ENCODE measurements around the gene MICAL3. TPM values are rescaled to one million over a fixed set of nuclear protein-coding genes. Genes with fewer than 3 reads are reported as not detected.

MICAL3 gene
- total RNA-seq, 3 donors from 2014 or later, result 33.9 to 39.6 (median 35.1) TPM

DNA sequence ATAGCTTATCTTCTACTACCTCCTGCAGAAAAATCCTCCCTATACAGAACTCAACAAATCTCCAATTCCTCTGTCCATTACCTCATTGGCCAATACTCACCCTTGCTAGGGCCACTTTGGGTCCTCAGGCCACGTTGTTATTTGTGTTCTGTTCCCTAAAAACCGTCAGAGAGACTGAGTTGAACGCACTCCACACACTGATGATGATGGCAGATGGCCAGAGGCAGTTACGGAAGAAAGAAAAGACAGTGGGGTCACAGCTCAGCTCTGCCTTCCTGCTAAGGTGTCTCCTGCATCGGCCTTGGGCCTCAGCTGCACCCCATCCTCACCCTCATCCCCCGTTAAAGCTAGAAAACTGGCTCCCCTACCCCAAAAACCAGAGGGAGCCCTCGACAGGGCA, 66.2 kb downstream of the MICAL3 start:
- no peak for ATAC-seq
- Mint-ChIP-seq H3K4me3 (no peak overlapping the region), H3K9me3 (no peaks in the 10 kb centered on the region), H3K4me1 (ENCODE audit: low read depth) (peaks cover 11% of the 10 kb centered on the region), H3K36me3 (ENCODE audit: insufficient read depth) (peaks cover 3% of the 10 kb centered on the region), H3K27me3 (ENCODE audit: low read depth) (no peaks in the 10 kb centered on the region)
- DNase-seq, result no peak

DNA sequence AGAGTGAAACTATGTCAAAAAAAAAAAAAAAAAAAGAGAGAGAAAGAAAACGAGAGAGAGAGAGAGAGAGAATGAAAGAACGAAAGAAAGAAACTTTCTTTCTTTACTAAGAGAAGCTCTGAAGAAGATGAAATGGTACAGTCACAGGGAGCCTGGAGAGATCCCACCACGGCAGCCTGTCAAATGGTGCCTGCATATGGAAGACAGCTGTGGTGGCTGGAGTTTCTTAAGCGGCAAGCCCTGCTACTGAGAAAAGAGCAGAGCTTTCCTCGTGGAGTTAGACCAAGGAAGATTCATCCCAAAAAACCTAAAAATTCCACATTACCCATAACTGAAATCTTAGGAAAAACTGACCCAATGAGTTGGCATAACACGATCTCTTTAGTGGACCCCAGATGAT, 66.7 kb downstream of the MICAL3 start:
- Mint-ChIP-seq H3K36me3 (ENCODE audit: insufficient read depth) (peaks cover 3% of the 10 kb centered on the region), H3K4me3 (no peak overlapping the region), H3K9me3 (no peaks in the 10 kb centered on the region), H3K27me3 (ENCODE audit: low read depth) (no peaks in the 10 kb centered on the region), H3K4me1 (ENCODE audit: low read depth) (peaks cover 11% of the 10 kb centered on the region)
- no peak for ATAC-seq
- no peak for DNase-seq

DNA sequence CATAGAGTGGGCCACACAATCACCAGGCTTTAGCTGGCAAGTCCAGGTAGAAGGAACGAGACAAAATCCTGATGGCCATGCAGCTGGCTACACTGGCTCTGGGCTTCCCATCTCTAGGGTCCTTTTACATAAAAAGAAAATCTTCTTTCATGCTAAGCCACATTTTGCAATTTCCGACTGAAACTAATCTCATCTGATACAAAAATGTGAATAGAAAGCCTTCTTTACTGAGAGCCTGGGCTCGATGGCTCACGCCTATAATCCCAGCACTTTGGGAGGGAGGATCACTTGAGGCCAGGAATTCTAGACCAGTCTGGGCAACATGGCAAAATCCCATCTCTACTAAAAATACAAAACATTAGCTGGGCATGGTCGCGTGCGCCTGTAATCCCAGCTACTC, 67.2 kb downstream of the MICAL3 start:
- DNase-seq (no peak), ATAC-seq (no peak)
- no peaks in the 10 kb centered on the region for H3K27me3 Mint-ChIP-seq (ENCODE audit: low read depth)
- no peaks in the 10 kb centered on the region for H3K9me3 Mint-ChIP-seq
- H3K36me3 Mint-ChIP-seq (ENCODE audit: insufficient read depth), result peaks cover 3% of the 10 kb centered on the region
- H3K4me1 Mint-ChIP-seq (ENCODE audit: low read depth), result peaks cover 10% of the 10 kb centered on the region
- no peak overlapping the region for H3K4me3 Mint-ChIP-seq

DNA sequence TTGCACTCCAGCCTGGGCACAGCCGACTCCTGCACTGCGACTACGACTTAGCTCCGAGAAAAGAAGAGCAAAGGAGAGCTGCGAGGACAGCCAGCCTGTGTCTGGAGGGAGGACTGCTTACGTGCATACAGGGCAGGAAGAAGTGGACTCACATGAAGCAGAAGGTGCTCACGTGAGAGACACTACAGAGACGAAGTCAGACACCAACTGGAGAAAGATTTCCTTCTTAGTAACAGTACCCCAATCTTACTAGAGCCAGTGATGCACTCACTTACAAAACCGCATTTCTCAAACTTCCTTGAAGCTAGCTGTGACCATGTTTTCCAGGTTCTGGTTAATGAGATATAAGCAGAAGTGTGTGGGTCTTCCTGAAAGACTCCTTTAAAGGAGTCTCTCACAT, 67.7 kb downstream of the MICAL3 start:
- peaks cover 4% of the 10 kb centered on the region for H3K4me1 Mint-ChIP-seq (ENCODE audit: low read depth)
- H3K36me3 Mint-ChIP-seq (ENCODE audit: insufficient read depth), result no peaks in the 10 kb centered on the region
- no peak for ATAC-seq
- H3K9me3 Mint-ChIP-seq, result no peaks in the 10 kb centered on the region
- no peak overlapping the region for H3K4me3 Mint-ChIP-seq
- no peak for DNase-seq
- no peaks in the 10 kb centered on the region for H3K27me3 Mint-ChIP-seq (ENCODE audit: low read depth)

DNA sequence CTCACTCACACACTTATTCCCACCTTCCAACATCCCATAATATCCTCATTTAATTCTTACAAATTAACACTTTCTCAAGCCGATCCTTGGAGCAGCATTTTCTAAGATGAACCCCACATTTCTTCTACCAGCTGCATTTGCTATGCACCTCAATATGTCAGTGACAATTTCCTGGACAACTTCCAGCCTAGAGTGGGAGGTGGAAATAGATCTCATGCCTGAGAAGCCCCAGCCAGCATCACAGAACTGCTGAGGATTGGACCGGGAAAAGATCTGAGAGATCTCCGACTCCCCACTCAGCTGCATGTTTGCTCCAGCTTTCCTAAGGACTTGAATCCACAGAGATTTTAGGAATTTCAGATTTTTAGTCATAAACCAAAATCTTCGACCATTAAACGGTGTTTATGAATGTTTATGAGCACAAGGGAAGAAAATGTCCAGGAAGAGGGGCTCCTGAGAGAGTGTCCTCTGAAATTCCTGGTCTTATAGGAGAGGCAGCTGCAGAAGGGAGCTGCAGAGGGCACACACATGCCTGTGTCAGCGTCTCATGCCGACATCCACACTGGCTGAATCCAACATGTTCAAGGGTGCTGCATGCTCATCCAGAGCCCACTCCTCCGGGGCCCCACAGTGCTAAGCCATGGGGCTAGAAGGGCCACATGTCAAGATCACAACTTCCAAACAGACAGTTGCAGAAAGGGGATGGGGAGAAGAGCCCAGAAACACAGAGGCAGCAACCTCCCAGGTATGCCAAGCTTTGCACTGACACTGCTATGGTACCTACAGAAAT, 68.6 kb downstream of the MICAL3 start:
- Mint-ChIP-seq H3K4me3 (no peak overlapping the region), H3K9me3 (no peaks in the 10 kb centered on the region), H3K27me3 (ENCODE audit: low read depth) (no peaks in the 10 kb centered on the region), H3K4me1 (ENCODE audit: low read depth) (peaks cover 7% of the 10 kb centered on the region), H3K36me3 (ENCODE audit: insufficient read depth) (no peaks in the 10 kb centered on the region)
- ATAC-seq (no peak), DNase-seq (no peak)

DNA sequence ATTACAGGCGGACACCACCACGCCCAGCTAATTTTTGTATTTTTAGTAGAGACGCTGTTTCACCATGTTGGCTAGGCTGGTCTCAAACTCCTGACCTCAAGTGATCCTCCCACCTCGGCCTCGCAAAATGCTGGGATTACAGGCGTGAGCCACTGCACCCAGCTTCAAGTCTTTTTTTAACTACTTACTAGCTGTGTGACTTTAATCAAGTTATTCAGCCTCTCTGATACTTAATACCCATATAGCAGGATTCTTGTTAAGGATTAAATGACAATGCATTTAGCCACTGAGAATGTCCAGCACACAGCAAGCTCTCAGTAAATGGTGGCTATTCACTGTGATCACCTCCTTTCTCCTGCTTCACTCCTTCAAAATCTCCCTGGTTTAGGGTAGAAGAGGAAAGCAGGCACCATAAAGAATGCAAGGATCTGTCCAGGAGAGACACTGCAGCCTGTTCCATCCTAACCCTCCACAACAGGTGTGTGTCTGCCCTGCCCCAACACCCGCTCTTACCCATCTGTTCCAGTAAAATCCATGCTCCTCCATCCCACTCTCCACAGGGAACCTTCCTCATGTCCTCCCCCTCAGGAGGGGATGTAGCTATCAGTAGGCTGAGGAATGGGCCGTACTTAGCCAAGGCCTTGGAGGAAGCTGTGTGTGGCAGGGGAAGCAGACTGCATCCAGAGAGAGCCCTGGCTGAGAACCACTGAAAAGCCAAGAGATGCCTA, 69.3 kb downstream of the MICAL3 start:
- no peaks in the 10 kb centered on the region for H3K36me3 Mint-ChIP-seq (ENCODE audit: insufficient read depth)
- H3K4me1 Mint-ChIP-seq (ENCODE audit: low read depth), result peaks cover 7% of the 10 kb centered on the region
- no peak for DNase-seq
- ATAC-seq, result no peak
- H3K4me3 Mint-ChIP-seq, result no peak overlapping the region
- H3K9me3 Mint-ChIP-seq, result no peaks in the 10 kb centered on the region
- H3K27me3 Mint-ChIP-seq (ENCODE audit: low read depth), result no peaks in the 10 kb centered on the region

DNA sequence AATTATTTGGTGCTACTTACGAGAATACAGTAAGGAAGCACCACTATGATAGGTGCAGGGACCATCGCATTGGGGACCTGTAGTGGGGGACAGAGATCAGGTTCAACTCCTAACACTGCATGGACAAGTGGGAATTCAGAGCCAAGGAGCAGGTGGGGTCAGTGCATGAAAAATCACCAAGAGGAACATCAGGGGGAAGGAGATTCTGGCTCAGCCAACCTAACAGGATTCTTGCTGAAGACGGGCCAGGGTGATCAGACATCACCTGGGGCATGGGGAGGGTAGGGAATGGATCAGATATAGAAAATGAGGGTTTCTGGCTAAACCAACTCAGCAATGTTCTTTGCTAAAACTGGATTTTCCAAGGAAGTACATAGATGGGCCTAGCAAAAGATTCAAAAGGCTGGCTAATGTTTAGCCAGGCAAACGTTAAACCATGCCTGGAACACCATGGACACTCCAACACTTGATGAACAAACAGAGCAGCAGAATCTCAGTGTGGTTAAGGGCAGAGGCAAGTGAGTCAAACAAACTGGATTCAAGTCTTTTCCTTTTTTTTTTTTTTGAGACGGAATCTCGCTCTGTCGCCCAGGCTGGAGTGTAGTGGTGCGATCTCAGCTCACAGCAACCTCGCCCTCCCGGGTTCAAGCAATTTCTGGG, 70.0 kb downstream of the MICAL3 start:
- no peak overlapping the region for H3K4me3 Mint-ChIP-seq

DNA sequence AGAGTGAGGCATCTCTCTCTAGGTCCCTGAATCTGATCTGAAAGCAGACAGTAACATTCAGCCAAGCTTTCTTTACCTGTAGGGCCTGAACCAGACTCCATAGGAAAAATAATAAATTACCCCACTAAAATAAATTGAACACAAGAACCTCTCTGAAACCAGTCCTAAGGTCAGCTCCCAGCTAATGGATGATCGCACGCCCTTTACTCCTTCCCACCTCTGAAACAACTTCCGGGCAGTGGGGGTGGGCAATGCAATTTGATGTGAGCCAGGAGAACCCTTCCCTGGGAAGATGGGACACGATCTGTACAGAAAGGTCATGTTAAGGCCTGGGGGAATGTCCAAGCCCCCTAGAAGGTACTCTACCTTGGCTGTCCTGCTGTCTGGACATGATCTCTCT, 71.2 kb downstream of the MICAL3 start:
- H3K36me3 Mint-ChIP-seq (ENCODE audit: insufficient read depth), result peaks cover 2% of the 10 kb centered on the region
- H3K27me3 Mint-ChIP-seq (ENCODE audit: low read depth), result no peaks in the 10 kb centered on the region
- DNase-seq, result no peak
- no peaks in the 10 kb centered on the region for H3K9me3 Mint-ChIP-seq
- no peak for ATAC-seq
- peaks cover 11% of the 10 kb centered on the region for H3K4me1 Mint-ChIP-seq (ENCODE audit: low read depth)
- H3K4me3 Mint-ChIP-seq, result no peak overlapping the region

More for the DNA sequence above, 70.0 kb downstream of the MICAL3 start:
- no peak for DNase-seq
- ATAC-seq, result no peak
- peaks cover 12% of the 10 kb centered on the region for H3K4me1 Mint-ChIP-seq (ENCODE audit: low read depth)
- H3K9me3 Mint-ChIP-seq, result no peaks in the 10 kb centered on the region
- H3K27me3 Mint-ChIP-seq (ENCODE audit: low read depth), result no peaks in the 10 kb centered on the region
- peaks cover 2% of the 10 kb centered on the region for H3K36me3 Mint-ChIP-seq (ENCODE audit: insufficient read depth)

DNA sequence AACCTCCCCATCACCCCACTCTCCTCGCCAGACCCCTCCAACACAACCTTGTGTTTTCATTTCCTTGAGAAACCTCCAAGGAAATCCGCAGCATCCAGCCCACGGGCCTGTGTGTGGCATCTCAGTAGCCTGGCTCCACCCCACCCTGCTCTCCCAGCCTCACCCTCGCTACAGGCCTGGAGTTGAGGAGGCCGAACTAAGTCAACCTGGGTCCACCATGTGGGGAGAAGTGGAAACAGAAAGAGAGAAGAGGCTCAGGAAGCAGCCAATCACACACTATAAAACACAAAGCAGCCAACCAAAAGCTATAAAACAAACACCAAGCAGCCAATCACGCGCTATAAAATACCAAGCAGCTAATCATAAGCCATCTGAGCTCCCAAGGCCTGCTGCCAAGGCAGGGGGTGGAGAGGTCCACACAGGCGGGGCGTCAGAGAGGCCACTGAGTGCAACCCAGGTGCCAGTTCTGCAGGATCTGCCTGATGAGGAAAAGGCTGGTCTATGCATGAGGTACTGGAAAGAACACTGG, 72.0 kb downstream of the MICAL3 start:
- no peaks in the 10 kb centered on the region for H3K27me3 Mint-ChIP-seq (ENCODE audit: low read depth)
- no peak for DNase-seq
- H3K36me3 Mint-ChIP-seq (ENCODE audit: insufficient read depth), result peaks cover 2% of the 10 kb centered on the region
- peaks cover 10% of the 10 kb centered on the region for H3K4me1 Mint-ChIP-seq (ENCODE audit: low read depth)
- no peaks in the 10 kb centered on the region for H3K9me3 Mint-ChIP-seq
- ATAC-seq, result no peak
- H3K4me3 Mint-ChIP-seq, result no peak overlapping the region

DNA sequence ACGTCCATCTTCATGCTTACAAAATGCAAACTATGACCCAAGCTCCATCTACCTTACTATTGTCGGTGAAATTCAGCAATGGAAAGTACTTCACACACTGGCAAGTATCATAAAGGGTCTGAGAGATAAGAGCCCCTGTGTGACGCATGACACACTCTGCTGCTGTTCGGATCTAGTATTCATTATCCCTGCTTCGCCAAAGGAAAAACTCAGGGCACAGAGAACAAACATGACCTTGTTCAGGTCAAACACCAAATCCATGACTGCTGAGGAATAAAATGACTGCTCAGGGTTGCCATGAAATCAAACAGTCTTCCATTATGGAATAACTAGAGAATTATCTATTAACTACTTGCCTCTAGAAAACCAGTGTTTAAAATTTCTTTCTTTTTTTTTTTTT, 73.0 kb downstream of the MICAL3 start:
- H3K27me3 Mint-ChIP-seq (ENCODE audit: low read depth), result no peaks in the 10 kb centered on the region
- ATAC-seq (no peak), DNase-seq (no peak)
- H3K4me3 Mint-ChIP-seq, result no peak overlapping the region
- peaks cover 2% of the 10 kb centered on the region for H3K36me3 Mint-ChIP-seq (ENCODE audit: insufficient read depth)
- H3K9me3 Mint-ChIP-seq, result no peaks in the 10 kb centered on the region
- H3K4me1 Mint-ChIP-seq (ENCODE audit: low read depth), result peaks cover 18% of the 10 kb centered on the region

DNA sequence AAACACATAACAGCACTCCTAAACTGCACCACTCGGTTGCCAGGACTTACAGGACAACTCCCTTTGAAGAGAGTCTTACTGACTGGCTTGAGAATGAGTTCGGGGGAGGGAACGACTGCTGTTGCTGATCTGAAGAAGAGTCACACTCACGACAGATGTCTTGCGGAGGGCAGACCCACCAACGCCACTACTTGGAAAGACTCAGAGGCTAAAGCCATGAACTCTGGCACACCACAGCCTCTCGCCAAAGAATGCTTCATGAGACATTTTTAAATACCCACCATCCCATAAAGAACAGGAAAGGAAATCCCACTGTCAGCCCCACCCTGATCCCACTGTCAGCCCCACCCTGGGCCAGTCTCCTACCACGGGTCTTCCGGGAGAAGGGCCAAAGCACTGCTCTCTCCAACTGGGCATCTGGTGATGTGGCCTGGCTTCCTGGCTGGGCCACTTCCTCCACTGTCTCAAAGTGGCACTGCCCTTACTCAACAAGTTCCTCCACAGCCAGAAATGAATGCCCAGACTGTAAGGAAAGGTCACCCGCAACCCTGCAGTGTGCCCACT, 73.6 kb downstream of the MICAL3 start:
- no peak for ATAC-seq
- Mint-ChIP-seq H3K27me3 (ENCODE audit: low read depth) (no peaks in the 10 kb centered on the region), H3K36me3 (ENCODE audit: insufficient read depth) (peaks cover 2% of the 10 kb centered on the region), H3K4me1 (ENCODE audit: low read depth) (peaks cover 18% of the 10 kb centered on the region), H3K9me3 (no peaks in the 10 kb centered on the region), H3K4me3 (no peak overlapping the region)
- no peak for DNase-seq

DNA sequence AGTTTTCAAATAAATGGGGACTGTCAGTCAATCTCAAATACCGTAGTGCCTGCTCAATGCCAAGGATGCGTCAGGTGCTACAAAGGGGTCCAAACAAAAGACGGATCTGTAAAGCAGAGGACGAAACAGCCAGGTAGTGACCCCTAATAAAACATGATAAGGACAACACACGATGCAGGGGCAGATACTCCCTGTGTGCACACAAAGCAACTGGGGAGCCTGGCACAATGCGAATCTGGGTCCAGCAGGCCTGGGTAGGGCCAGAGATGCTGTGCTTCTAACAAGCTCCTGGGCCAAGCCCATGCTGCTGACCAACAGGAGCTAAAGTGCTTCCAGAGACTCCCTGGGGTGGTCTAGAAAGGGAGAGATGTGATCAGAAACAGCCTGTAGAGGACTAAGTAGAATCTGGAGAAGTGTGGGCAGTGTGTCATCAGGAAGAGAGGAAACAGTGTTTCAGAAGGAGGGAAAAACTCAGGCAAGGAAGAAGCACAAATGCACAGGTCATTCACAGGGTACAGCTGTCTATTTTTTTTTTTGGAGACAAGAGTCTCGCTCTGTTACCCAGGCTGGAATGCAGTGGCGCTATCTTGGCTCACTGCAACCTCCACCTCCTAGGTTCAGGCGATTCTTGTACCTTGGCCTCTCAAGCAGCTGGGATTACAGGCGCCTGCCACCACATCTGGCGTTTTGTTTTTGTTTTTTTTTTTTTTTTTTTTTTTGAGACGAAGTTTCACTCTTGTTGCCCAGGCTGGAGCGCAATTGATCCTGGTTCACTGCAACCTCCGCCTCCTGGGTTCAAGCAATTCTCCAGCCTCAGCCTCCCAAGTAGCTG, 74.5 kb downstream of the MICAL3 start:
- ATAC-seq (no peak), DNase-seq (no peak)
- Mint-ChIP-seq H3K4me3 (no peak overlapping the region), H3K4me1 (ENCODE audit: low read depth) (peaks cover 18% of the 10 kb centered on the region), H3K27me3 (ENCODE audit: low read depth) (no peaks in the 10 kb centered on the region), H3K36me3 (ENCODE audit: insufficient read depth) (peaks cover 2% of the 10 kb centered on the region), H3K9me3 (no peaks in the 10 kb centered on the region)

DNA sequence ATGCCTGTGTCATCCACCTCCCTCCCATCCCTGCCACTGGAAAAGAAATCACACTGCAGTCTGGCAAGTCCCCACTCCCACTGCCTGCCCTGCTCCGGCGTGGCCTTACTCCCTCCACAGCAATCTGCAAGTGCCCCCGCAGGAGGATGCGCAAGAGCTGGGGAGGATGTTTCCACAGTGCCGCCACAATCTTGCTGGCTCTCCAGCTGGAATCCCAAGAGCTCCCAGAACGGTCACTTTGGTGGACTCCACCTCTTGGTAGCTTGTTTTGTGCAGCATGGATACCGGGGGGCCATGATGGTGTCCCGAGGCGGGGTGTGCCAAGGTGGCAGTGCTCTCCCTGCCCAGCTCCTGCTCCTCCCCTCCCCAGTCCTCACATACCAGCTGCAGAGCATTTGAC, 76.3 kb downstream of the MICAL3 start:
- H3K36me3 Mint-ChIP-seq (ENCODE audit: insufficient read depth), result peaks cover 2% of the 10 kb centered on the region

More for the DNA sequence above, 76.3 kb downstream of the MICAL3 start:
- Mint-ChIP-seq H3K4me3 (no peak overlapping the region), H3K27me3 (ENCODE audit: low read depth) (no peaks in the 10 kb centered on the region), H3K9me3 (no peaks in the 10 kb centered on the region), H3K4me1 (ENCODE audit: low read depth) (peaks cover 18% of the 10 kb centered on the region)
- DNase-seq, result no peak
- ATAC-seq, result no peak
